GM18861 (cell line): ENCODE results near the gene MYOZ3.

ENCODE experiments used
- ATAC-seq: cut with Tn5 transposase; IDR thresholded peaks from one replicate; pipeline ENCODE4 v1.9.1; 2021; ENCODE audit not compliant: unreplicated experiment

The MYOZ3 gene

GRCh38 chr5:150658699-150659265 lies 2.3 kb upstream of the MYOZ3 start:
- no peak for ATAC-seq

- no peak for ATAC-seq
Observed at GRCh38 chr5:150659360-150660107, 1.5 kb upstream of the MYOZ3 start.

- ATAC-seq = no peak
Observed at GRCh38 chr5:150660108-150660831, 781 bp upstream of the MYOZ3 start.

GRCh38 chr5:150661821-150662596 lies 958 bp downstream of the MYOZ3 start:
- ATAC-seq = no peak

- no peak for ATAC-seq
Observed at GRCh38 chr5:150662731-150663516, 1.9 kb downstream of the MYOZ3 start.

GRCh38 chr5:150663936-150664335 lies 2.9 kb downstream of the MYOZ3 start:
- no peak for ATAC-seq

GRCh38 chr5:150665044-150665443 lies 4.0 kb downstream of the MYOZ3 start:
- ATAC-seq = no peak

- ATAC-seq = no peak
Observed at GRCh38 chr5:150670275-150670947, 9.4 kb downstream of the MYOZ3 start.

- no peak for ATAC-seq
Observed at GRCh38 chr5:150670948-150671310, 9.9 kb downstream of the MYOZ3 start.

GRCh38 chr5:150671509-150672236 lies 10.6 kb downstream of the MYOZ3 start:
- ATAC-seq = no peak

- ATAC-seq = no peak
Observed at GRCh38 chr5:150672237-150672883, 11.3 kb downstream of the MYOZ3 start.

GRCh38 chr5:150672884-150673275 lies 11.8 kb downstream of the MYOZ3 start:
- ATAC-seq = no peak

GRCh38 chr5:150674341-150674821 lies 13.3 kb downstream of the MYOZ3 start:
- ATAC-seq = no peak

- no peak for ATAC-seq
Observed at GRCh38 chr5:150675069-150675468, 14.0 kb downstream of the MYOZ3 start.

GRCh38 chr5:150676578-150676977 lies 15.5 kb downstream of the MYOZ3 start:
- ATAC-seq = no peak

GRCh38 chr5:150689120-150689519 lies 28.1 kb downstream of the MYOZ3 start:
- ATAC-seq = no peak

- no peak for ATAC-seq
Observed at GRCh38 chr5:150690760-150691159, 29.7 kb downstream of the MYOZ3 start.

GRCh38 chr5:150692276-150692675 lies 31.2 kb downstream of the MYOZ3 start:
- ATAC-seq = no peak

- no peak for ATAC-seq
Observed at GRCh38 chr5:150694612-150695011, 33.6 kb downstream of the MYOZ3 start.
